GM21528 (cell line): ENCODE results near the gene PKNOX2.

Experiments used
- ATAC-seq: cut with Tn5 transposase; IDR thresholded peaks from one replicate; pipeline ENCODE4 v1.9.1; 2021; ENCODE audit warnings: mild to moderate bottlenecking, moderate library complexity; ENCODE audit not compliant: unreplicated experiment, low FRiP score

The PKNOX2 gene

DNA sequence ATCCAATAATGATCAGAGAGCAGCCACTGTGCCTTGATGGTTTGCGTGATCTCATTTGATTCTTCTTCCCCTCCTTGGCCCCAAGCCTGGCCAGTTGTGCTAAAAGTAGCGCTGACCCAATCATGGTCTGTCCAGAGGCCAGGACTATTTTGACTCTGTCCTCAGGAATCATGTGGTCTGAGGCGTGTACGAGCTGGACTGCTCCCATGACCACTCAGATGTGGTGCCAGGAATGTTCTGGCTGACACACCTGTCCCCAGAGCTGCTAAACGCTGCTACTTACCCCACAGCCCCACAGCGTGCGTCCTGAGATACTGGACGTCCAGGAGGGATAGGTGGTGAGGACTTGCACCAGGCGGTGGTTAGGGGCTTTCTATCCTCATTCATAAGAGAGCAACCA lies 261.1 kb downstream of the PKNOX2 start:
- no peak for ATAC-seq

DNA sequence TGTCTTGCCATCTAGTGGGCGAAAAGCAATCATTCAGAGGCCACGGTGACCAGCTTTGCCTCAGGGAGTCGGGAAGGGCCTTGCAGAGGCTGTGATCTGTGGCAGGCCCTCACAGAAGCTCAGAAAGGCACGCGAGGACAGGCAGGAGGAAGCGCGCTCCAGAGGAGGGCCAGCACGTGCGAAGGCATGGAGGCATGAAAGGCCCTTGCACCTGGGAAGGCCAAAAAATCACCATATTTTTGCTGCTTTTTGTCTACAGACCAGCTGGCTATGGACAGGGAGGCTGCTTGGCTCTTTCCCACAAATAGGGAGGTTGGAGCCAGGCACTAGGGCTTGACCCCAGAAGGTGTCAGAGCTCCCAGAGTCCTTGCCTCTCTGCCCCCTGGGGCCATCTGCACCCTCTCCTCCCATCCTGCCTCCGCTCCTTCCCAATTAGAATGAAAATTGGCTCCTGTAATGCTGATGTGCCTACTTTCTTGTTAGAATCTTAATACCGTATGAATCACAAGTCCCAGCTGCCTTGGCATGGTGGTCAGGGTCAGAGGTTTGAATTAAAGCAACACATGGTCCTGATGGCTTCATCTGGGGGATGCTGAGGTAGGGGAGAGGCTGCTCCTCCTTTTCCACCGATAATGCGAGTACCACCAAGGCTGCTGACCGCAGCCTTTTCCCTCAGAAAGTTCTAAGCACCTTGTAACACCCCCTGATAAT lies 262.4 kb downstream of the PKNOX2 start:
- ATAC-seq = no peak

DNA sequence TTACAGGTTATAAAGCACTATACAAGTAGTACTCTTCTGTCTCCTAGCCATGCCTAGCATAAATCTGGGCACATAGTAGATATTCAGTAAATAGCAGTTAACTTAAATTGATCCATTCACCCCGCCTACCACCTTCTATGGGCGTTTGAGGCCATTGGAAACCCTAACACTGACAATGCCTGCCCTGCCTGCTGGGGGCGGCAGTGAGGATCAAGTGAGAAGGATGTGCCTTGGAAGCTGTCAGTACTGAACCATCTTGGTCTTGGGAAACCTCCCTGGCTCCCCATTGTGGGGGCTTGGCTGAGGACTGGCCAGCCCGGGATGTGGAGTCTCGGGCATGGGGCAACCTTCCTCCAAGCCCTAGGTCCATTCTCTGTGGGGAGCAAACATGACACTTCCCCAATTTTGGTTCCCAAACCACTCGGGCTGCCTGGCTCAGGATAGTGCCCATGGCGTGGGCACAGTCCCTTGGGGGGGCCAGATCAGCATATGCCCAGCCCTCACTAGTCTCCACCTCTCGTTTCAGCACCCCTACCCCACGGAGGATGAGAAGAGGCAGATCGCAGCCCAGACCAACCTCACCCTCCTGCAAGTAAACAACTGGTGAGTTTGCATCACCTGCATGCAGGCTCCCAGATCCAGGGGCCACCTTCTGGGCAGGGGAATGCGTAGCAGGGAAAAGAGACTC lies 264.1 kb downstream of the PKNOX2 start:
- ATAC-seq = no peak

DNA sequence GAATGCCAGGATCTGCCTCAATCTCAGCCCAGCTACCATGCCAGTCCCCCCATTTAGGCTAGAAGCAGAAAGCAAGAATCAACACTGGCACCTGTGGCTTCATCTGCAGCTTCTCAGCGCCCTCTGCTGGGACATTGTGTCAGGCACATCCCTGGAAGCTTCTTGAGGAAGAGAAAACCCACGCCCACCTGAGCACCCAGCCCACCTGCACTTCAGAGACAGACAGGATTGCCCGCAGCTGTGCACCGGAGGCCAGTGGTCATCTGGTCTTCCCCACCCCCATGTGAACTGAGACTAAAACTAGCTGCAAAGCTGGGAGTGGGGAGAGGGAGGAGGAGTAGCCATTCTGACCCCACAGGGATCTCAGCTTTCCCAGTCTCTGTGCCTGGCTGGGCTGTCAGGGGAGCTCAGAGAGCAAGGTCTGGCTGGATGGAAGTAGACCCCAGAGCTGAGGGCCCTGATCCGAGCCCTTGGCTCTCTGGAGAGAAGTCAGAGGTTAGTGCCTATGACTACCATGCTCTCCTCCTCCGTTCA lies 264.7 kb downstream of the PKNOX2 start:
- ATAC-seq = no peak

DNA sequence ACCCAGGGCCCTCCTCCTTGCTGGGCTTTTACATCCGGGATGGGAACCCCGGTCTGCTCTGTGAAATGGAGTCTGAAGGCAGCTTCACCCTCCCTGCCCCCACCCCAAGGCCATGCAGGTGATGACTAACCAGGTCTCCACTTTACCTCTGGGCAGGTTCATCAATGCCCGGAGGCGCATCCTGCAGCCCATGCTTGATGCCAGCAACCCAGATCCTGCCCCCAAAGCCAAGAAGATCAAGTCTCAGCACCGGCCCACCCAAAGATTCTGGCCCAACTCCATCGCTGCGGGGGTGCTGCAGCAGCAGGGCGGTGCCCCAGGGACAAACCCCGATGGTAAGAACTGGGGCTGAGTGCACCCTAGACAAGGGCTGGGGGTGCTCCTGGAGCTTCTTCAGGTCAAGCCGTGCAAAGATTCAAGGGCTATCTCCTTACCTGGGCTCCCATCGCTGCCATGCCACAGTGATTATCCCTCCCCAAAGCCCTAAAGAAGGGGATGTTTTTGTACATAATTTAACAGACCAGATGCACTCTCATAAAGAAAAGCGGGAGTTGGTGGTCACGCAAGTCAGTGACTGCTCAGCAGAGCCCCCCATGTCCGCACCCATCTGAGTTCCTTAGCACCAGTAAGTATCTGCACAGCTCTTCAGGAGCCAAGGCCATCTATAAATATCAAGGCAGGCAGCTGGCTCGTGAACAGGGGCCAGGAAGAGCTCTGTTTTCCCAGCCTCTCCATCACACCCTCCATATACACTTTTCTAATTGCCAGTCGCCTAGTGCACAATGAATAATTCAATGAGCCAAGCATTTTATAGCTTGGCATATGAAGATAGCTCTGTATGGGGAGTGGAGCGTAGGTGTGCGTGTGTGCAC lies 265.5 kb downstream of the PKNOX2 start:
- ATAC-seq = no peak

DNA sequence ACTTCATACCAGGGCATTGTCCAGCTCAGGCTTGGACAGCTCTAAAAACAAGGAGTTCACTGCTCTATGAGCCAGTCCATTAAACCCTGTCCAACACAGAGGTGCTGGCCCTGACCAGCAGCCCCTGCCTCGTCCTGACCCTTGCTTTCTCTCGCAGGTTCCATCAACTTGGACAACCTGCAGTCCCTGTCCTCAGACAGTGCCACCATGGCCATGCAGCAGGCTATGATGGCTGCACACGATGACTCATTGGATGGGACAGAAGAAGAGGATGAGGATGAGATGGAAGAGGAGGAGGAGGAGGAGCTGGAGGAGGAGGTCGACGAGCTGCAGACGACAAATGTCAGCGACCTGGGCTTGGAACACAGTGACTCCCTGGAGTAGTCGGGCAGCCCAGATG lies 266.5 kb downstream of the PKNOX2 start:
- no peak for ATAC-seq

DNA sequence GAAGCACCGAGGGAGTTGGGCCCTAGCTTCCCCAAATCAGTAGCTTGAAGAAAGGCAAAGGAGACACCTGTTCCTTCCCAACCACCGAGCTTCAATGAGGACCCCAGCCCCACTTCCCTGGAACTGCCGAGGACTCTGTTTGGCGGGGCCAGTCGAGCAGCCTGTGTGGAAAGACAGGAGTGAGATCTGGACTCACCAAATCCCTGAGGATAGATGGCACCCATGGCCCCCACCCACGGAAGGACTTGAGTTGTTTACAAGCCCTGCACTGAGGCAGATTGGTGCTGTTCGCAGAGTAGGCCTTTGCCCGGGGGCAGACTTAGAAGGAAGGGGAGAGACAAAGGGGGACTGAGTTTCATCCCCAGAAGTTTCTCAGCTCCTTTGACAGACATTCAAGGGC lies 266.9 kb downstream of the PKNOX2 start:
- no peak for ATAC-seq

DNA sequence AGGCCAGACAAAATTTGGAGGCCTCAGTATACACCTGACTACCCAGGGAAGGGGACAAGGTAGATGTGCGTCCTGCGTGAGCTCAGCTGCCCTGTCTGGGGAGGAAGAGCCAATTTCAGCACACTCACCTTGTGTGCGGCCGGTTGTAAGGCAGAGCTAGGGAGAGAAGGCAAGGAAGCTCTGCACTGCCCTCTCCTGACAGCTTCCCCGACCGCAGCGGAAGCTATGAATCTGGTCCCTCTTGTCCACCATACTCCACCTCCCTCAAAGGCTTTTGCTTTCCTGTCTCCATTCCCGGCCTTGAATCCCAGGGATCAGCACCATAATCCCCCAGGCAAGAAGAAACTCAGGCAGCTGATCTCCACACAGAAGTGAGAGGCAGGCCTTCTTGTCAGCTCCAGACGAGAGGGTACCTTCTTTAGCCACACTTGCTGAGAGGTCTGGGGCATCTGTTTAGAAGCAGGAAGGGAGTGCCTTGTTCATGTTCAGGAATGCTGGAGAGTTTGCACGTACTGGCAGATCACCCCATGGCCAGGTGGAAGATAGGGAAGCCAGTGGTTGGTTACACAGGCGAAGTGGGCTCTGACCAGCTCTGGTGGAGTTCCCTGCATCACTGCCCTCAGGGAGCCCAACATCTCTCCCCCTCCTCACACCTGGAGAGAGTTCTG lies 269.0 kb downstream of the PKNOX2 start:
- ATAC-seq = peak; percentile 60

DNA sequence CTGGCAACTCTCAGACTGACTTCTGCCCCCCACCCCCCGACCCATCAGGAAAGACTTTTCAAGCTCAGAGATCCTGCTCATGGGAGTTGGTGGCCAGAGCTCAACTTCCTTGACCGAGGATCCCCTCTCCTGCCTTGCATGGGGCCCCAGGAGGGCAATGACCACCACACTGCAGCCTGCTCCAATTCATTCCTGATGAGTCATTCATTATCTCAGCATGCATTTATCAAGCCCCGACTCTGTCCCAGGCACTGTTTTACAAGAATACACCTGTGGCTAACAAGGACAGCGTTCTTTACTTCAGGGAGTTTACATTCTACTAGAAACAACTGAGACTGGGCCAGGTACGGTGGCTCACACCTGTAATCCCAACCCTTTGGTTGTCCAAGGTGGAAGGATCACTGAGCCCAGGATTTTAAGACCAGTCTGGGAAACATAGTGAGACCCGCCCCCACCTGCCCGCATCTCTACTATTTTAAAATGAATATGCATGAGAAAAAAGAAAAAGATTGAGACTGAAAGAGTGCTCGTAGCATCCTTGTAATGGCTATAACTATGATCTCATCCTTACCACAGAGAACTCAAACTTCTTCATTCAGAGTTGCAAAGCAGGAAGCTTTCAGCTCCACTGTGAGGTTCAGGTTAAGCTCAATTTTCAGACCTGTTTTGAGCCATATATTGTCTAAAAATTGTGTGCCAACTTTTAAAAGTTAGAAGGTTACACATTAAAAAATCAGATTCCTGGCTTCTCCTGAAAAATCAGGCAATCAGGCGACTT lies 271.1 kb downstream of the PKNOX2 start:
- no peak for ATAC-seq

DNA sequence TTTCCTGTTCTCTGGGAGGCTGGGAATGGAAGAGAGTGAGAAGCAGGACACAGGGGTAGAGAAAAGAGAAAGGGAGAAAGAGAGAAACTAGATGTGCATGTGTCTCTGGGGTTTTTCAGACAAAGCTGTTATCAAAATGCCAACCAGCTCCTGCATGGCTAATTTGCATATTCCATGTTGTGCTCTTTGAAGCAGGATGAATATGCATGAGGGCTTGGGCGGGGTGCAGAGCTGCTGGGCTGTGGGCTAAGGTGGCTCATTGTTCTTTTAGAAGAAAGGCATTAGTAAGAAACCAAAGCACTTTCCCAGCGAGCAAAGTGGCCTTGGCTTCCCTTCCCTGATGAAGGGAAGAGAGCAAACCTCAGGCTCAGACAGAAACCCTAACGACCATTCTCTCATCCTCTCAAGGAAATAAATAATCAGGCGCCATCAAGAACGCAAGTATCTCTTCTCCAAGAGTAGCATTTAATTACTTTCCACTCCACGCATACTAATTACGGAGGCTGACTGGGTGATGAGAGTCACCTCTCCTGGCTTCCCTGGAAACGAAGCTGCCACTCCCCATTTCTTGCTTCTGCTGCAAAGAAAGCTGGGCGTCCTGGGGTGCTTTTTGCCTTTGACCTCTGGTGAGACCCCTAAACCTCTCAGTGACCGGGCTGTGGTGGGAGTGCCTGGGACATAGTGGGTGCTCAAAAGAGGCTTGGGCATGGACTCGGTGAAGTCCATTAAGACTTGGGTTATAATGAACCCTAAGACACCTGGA lies 277.3 kb downstream of the PKNOX2 start:
- no peak for ATAC-seq

DNA sequence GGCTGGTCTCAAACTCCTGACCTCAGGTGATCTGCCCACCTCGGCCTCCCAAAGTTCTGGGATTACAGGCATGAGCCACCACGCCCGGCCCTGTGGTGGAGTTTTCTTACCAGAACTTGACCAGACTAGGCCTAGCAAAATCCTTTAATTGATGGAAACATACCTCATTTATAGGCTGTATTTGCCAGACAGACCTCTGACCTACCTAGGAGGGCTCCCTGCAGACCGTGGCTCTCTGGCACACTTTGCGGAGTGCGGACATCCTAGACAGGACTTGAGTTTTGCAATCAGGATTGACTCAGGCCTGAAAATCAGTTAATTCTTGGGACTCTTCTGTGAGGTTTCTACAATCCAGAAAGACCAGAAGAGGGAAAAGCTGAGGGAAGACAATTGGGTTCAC lies 278.4 kb downstream of the PKNOX2 start:
- ATAC-seq = no peak

DNA sequence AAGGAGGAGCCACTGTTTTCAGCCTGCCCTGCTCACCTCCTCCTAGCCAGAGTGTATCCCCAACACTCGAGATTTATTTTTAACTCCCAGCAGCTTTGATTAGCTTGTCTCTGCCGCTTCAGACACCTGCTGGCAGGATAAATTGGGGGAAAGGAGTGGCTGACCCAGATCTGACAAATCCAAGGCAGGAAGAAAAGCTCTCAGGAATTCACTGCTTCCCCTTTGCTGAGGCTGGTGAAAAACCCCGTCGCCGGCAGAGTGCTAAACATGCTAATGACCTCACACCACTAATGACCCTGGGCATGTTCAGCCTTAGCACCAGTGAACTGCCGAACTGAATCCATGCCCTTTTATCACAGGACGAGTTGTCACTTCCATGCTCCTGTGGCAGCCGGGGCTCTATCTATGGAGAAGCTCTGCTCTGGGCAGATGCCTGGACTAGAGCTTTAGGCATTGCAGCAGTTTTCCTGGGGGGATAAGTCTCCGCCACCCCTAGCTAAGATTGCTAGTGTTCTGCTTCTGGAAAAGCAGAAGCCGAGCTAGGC lies 279.3 kb downstream of the PKNOX2 start:
- ATAC-seq = no peak

DNA sequence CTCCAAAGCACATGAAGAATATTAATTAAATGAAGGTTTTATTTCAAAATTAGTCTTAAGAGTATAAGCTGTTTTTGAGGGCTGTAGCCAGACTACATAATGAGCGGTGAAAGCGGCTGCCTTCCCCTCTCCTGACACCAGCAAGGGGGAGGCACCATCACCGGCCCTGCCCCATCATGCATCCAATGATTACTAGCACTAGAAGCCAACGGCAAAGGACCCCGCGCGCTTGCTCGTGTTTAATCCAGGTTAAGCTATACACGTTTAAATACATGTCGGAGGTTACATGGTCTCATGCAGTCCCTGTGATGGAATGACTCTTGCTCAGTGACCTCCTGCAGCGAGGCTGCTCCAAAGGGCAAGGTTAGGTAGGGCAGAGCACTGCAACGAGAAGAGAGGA lies 281.2 kb downstream of the PKNOX2 start:
- no peak for ATAC-seq

DNA sequence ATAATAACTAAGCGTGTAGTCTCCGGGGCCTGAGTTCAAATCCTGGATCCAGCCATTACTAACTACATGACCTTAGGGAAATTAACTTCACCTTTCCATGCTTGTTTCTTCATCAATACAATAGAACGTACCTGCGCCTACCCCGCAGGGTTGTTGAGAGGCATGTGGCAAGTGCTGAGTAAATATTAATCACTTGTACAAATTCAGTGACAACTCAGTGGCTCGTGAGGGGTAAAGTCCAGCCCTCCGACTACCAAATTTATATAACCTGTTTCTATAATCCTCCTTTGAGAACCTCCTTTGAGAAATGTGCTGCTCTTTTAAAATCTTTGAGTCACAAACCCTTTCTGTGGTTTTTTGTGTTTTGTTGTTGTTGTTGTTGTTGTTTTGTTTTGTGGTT lies 281.7 kb downstream of the PKNOX2 start:
- ATAC-seq = no peak

DNA sequence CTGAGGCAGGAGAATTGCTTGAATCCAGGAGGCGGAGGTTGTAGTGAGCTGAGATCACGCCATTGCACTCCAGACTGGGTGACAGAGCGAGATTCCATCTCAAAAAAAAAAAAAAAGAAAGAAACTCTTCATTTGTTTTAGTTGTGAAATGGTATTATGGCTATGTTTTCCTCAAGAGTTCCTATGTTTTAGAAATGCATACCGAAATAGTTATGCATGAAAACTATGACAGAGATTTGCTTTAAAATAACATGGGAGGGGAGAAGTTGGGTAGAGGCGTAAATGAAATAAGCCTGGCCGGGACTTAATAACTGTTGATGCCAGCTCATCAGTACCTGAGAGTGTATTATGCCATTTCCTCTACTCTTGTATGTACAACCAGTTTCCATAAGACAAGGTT lies 283.2 kb downstream of the PKNOX2 start:
- no peak for ATAC-seq

DNA sequence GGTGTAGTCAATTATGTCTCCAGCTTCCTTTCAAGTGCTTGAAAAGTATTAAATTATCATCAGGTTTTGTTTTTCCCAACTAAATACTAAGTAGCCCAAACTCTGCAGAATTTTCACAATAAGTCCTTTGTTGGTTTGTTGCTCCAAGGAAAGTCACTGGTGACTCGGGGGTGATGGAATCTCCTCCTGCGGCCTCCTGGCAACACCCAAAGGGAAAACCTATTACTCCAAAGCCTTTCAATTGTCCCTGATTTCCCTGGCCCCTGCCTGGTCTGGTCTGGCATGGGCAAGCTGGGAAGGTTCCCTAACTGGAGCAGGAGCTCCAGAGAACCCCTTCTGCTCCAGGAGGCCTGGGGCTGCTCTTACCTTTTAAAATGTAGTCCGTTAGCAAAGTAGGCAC lies 283.6 kb downstream of the PKNOX2 start:
- ATAC-seq = no peak

DNA sequence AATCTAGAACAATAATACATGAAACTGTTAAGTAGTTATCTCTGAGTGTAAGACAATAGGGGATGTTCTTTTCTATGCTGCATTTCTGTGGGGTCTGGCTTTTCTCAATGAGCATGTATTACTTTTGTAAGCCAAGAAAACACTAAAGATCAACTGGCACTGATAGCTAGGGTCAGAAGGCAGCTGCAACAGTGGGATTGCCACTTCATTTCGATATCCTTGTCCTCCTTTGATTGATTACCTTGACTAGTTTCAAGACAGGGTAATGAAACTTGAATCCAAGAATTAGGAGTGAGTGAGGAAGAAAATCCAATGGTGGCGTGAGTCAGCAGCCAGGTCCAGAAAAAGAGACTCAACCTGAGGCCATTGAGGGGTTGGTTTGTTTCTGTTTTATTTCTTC lies 285.0 kb downstream of the PKNOX2 start:
- no peak for ATAC-seq

DNA sequence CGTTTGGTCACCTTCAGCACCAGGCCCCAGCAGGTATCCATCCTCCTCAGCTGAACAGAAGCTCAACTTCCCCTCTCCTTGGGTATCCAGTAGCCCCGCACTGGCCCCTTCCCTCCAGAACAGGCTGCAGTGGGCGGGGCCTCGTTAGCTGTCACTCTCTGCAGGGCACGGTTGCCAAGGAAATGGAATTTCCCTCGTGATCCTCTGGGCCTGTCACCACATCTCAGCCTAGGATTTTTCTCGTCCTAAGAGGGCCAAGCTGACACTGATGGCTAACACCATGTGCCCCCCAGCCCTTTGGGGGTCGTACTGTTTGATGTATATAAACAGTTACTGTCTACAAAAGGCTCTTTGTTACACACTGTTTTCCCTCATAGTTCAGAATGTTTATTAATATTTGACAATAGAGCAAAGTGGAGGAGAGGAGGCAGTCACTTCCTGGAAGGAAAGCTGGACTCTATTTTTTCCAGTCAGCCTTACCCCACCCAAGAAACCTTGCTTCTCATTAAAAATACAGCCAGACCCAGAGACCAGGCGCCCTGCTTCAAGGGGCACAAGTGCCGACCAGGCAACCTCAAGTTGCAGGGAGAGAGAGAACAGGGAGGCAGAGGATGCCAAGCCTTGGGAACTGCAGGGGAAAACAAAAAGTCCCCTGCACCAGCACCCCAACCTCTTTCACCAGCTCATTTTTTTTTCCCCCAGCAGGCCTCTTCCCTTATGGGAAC lies 287.0 kb downstream of the PKNOX2 start:
- ATAC-seq = no peak
